GM12874 (cell line): ENCODE measurements around the gene ROBO4.

Experiments used
- TF ChIP-seq, protein P1 (sequence below): IDR thresholded peaks from 2 replicates; pipeline ENCODE4 v1.5.1; 2011; ENCODE audit warnings: low read depth, mild to moderate bottlenecking, control low read depth, low read length, moderate library complexity; ENCODE audit not compliant: insufficient read depth

The ROBO4 gene

DNA sequence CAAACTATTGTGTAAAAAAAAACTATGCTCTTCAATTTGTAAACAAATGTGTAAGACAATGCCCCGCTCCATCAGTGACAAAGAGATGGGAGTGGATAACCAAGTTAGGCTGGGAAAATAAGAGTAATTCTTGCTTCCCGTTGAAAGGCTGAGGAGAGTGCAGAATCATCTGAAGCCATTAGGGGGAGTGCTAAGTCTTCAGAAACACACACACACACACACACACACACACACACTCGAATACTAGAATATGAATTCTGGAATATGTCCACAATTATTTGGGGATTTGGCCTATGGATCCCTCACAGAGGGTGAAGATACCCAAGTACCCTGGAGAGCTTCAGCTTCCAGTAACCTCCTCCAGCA, 60.2 kb downstream of the ROBO4 start:
- TF ChIP-seq, protein P1, sequence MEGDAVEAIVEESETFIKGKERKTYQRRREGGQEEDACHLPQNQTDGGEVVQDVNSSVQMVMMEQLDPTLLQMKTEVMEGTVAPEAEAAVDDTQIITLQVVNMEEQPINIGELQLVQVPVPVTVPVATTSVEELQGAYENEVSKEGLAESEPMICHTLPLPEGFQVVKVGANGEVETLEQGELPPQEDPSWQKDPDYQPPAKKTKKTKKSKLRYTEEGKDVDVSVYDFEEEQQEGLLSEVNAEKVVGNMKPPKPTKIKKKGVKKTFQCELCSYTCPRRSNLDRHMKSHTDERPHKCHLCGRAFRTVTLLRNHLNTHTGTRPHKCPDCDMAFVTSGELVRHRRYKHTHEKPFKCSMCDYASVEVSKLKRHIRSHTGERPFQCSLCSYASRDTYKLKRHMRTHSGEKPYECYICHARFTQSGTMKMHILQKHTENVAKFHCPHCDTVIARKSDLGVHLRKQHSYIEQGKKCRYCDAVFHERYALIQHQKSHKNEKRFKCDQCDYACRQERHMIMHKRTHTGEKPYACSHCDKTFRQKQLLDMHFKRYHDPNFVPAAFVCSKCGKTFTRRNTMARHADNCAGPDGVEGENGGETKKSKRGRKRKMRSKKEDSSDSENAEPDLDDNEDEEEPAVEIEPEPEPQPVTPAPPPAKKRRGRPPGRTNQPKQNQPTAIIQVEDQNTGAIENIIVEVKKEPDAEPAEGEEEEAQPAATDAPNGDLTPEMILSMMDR, result peak; percentile 58

DNA sequence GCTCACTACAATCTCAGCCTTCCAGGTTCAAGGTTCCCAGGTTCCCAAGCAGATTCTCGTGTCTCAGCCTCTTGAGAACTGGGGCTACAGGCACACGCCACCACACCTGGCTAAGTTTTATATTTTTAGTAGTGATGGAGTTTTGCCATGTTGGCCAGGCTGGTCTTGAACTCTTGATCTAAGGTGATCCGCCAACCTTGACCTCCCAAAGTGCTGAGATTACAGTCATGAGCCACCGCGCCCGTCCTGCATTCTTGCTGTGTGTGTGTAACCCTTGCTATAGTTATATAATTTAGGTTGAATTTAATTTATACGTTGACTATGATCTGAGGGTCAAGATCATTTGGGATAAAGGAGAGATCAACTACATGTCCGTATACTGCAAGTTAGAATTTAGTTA, 61.7 kb downstream of the ROBO4 start:
- TF ChIP-seq, protein P1, result no peak

DNA sequence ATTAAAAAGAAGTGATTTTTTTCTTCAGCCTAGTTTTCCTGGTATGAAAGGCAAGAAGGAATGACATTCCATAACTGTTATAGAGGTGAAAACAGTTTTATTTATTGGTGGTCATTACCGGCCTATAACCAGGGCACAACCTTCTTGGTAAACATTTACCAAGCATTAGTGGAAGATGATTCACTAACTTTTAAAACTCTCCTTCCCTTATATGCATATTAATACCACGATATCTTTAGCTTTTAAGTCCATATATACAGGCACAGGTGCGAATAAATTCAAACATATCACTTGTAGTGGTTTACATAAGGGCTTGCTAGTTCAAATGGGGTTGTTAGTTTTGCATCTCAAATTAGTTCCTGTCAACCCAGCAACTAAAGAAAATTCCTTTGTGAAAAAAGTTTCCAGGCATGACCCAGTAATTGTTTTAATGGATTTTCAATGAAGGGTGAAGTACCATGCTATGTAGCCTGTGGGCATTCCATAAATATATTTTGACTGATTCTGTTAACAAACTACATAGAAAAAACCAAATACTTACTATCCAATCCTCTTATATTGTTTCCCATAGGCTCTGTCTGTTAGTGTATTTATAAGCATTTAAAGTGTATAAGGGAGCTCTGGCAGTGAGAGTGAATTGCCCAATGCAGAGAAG, 63.0 kb downstream of the ROBO4 start:
- TF ChIP-seq, protein P1, result no peak
